Activated CD8-positive, alpha-beta memory T cell treated with anti-CD3 and anti-CD28 coated beads for 4 hours (primary cell): Measurements from ENCODE around the gene LCE1E.

Experiments
- DNase-seq, 2 donors: peaks; one replicate each; pipeline ENCODE4 v3.0.0-alpha.2; 2020; ENCODE audit warnings: low read depth in 2 of 2

Gene LCE1E, protein sequence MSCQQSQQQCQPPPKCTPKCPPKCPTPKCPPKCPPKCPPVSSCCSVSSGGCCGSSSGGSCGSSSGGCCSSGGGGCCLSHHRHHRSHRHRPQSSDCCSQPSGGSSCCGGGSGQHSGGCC

DNA sequence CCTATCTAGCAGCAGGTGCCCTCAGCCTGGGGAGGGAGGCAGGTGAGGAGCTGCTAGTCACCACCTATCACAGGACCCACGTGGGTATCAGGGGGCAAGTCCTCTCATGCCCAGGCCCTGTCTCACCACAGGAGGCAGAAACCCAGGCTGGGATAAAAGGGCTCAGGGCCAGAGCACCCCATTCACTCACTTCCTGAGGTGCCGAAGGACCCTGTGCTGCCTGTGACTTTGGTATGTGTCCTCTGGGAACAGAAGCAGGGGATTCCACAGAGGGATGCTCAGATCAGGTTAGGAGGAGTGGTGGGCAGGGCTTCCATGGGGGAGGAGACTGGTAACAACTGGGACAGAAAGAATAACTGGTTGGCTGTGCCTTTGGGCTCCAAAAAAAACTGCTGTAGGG, at the start of gene LCE1E:
TSS of gene LCE1E (plus strand) at position 181 of the 400 bp plus-strand sequence. CDS start 1,043 bp downstream, outside the sequence.
- no peak for DNase-seq

DNA sequence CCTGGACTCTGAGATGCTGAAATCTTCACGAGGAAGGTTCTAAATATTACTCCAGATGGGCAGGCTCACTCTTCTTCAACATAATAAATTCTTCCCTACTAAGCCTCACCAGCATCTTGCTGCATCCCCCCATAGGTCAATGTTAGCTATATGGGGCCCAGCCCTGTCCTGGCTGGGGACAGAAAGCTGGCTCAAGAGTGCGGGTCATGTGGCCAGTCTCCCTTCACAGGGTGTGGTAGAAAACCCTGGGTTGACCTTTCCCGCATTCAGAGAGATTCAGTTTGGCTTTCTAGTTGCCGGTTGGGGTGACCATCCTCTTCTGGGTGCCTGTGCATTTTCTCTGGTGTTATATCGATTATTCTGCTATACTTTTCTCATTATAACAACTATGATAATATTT, 48.1 kb upstream of the LCE1E start:
- no peak for DNase-seq

DNA sequence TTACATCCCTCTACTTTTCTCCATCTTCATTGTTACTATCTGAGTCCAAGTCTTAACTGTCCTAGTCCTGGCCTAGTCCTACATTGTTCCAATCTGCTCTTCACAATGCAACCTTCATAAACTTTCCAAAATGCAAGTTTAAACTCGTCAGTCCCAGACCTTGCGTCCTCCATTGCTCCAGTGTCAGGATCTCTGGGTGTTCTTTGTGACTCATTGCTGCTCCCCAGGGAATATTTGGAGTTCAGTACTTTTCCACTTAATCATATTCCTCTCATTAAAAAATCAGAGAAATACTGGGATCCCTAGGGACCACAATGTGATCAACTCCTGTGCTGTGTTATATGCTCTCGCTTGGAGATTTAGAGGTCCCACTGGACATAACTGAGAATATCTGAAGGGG, 46.2 kb upstream of the LCE1E start:
- no peak for DNase-seq

DNA sequence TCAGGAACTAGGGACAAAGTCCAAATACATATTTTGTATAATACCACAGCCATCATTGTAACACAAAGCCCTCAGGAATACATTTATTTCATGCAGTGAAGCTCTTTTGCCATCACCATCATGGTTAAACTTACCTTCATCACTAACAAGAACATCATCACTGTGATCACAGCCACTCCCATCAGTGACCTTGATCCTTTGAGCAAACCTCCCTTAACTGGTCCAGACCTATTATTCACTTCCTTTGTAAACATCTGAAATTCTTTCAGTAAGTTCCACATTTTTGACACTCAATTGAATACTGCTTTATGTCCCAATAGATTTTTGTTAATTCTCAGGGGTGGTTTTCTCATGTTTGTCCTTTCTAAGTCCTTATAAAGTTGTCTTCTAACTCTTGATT, 44.4 kb upstream of the LCE1E start:
- DNase-seq, result no peak

DNA sequence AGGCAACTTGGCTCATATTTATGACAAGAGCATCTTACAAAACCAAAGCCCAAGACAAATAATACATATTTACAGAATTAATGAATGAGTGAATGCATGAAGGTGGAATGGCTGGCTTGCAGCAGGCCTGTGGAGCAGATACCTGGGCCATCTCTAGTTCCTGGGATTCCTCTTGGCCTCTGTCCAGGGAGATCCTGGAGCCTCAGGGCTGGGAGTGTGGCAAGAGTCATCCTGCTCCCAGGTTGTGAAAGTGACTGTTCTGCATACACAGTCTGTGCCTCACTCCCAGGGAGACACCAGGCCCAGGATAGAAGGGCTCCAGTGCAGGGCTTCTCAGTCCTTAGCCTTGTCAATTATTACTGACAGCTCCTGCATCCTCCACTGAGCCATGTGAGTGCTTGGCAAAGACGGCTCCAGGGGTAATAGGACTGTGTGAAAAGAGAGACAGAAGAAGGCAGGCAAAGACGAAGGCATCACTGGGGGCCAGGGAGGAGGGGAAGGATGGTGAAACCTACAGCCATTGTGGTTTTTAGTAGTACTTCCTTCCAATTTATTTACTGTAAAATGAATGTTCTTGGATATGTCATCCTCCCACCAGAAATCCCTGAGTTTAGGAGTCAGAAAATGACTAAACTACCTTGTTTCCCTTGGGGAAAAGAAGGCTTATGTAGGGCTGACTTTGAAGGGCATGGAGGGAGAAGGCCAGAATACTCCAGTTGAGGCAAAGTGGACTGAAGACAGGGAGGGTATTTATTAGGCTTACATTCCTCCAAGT, 42.5 kb upstream of the LCE1E start:
- DNase-seq, result no peak

DNA sequence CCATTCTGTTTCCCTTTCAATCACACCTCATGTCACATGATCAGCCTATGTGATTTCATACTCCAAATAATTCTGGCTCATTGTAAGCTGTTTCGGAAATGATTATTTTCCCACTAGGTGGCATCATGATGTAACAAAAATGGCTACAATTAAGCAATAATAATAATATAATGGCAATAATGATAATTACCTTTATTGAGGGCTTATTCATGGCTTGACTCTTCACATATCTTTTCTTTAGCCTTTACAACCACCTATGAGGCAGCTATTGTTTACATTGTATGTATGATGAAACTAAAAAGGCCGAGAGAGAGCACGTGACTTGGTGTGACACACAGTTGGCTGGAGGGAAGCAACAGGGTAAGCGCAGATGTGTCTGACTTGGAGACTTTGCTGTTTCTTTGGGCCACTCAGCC, 40.8 kb upstream of the LCE1E start:
- no peak for DNase-seq

DNA sequence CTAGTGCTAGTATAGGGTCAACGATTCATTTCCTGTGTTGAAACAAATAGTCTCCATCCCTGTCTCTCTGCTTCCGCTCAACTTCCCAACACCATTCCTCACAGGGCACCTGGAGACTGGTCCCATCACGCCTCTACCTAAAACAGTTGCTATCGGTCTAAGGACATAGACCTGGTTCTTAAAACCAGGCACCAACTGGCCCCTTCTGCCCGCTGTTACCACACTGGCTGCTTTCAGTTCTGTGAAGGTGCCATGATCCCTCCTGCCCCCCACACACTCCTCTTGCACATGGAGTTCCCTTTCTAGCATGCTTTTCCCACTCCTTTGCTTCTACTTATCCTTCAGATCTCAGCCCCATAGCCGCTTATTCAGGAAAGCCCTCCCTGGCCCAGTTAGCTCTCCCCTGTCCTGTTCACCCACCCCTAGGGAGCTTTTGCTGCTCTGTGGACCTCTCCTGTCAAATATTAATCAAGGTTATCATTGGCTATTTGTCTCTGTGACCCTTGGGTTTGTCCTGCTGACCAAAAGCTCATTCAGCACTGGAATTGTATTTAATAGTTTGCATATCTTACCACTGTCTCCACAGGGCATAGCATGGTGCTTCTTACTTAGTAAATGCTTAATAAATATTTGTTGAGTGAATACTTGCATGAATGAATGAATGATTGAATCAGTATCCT, 40.2 kb upstream of the LCE1E start:
- no peak for DNase-seq

DNA sequence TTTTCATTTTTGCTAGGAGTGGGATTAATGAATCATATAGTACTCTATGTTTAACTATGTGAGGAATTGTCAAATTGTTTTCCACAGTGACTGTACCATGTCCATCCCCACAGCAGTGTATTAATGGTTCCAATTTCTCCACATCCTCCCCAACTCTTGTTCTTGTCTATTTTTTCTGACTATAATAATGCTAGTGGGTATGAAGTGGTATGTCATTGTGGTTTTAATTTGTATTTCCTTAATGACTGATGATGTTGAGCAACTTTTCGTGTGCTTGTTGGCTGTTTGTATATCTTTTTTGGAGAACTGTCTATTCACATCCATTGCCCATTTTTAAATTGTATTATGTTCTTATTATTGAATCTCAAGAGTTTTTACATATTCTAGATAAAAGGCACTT, 38.2 kb upstream of the LCE1E start:
- no peak for DNase-seq

DNA sequence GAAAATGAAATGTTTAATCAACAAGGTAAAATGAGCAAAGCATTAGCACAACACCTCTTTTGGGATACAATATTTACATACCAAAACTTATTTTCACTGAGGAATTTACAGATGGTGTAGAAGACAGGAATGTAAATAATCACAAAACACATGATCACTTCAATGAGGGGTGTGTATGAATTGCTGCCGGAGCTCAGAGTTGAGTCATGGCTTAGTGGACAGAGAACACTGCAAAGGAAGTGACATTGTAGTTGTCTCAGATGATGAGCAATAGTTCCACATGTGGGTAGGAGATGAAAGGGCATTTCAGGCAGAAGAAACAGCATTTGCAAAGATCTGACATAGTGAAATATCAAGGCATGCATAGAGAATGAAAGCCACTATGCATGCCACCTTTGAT, 33.8 kb upstream of the LCE1E start:
- DNase-seq, result no peak

DNA sequence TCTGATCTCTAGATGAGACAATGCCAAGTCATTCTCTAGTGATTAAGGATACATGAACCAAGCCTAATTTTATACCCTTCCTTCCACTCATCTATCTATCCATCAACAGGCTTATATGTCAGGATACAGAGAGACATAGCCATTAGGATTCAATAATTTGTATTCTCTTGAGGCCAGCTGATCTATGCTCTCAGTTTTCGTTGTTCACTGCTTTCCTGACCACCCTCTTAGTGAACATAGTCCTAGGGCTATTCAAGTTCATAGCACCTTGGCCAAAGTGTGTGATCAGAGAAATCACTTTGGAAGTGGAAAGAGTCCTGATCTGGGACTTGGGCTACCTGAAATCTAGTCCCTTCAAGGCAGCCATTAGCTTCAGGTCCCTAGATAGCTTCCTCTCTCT, 32.5 kb upstream of the LCE1E start:
- no peak for DNase-seq

DNA sequence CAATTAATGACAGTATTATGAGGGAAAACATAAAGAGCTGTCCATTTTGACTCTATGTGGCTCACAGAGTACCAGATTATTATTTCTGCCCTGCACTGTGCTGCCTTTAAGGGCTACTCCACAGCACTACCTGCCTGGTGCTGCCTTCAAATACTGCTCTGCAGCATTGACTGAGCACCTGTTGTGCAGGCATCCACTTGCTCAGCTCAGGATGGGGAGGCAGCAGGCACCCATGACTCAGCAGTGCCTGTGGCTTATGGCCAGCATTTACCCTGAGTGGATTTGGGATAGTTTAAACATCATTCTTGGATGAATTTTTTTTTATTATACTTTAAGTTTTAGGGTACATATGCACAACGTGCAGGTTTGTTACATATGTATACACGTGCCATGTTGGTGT, 29.2 kb upstream of the LCE1E start:
- DNase-seq, result no peak

DNA sequence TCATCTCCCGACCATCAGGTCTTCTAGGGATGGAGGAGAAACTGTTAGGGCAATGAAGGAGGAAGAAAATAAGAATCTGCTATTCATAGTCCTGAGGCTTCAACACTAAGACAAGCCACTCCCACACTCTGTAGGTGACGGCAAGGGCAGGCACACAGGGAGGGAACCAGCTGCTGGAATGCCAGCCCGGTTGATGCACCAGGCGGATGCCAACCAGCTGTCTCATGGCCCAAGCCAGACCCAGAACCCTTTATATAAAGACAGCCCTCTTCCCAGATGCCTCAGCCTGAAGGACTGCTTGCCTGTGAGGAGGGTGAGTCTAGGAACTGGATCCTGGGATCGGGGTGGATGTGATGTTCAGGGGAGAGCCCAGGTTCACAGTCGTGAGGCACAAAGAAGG, 28.3 kb upstream of the LCE1E start, which contains the start of gene KPRP:
TSS of gene KPRP (plus strand) at position 279 of the 400 bp plus-strand sequence. CDS start 1,564 bp downstream, outside the sequence.
- no peak for DNase-seq

DNA sequence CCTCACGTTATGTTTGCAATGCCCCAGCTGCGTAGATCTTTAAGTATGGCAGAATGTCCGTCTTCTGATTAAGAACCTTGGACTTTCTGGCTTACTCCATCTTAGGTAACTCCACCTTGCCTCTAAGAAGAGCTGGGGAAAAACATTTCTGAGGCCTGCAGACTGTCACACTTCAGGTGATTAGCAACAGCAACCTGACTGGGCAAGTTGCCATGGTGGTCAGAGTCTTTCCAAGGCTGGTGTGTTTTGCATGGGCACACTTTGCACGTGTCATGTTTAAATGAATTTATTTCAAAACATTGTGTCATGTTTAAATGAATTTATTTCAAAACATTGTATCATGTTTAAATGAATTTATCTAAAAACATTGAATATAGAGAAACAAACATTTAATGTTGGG, 27.4 kb upstream of the LCE1E start:
- no peak for DNase-seq

DNA sequence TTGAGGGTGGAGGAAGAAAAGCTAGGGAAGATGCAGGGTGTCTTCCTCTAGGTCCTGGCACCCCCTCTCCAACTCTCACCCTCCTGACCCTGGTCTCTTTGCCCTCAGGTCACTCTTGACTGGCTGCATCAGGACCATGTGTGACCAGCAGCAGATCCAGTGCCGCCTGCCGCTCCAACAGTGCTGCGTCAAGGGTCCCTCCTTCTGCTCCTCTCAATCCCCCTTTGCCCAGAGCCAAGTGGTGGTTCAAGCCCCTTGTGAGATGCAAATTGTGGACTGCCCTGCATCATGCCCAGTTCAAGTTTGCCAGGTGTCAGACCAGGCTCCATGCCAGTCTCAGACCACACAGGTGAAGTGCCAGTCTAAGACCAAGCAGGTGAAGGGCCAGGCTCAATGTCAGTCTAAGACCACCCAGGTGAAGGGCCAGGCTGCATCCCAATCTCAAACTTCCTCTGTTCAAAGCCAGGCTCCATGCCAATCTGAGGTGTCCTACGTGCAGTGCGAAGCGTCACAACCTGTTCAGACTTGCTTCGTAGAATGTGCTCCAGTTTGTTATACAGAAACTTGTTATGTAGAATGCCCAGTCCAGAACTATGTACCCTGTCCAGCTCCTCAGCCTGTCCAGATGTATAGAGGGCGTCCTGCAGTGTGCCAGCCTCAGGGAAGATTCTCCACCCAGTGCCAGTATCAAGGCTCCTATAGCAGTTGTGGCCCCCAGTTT, 26.4 kb upstream of the LCE1E start:
- DNase-seq, result no peak

DNA sequence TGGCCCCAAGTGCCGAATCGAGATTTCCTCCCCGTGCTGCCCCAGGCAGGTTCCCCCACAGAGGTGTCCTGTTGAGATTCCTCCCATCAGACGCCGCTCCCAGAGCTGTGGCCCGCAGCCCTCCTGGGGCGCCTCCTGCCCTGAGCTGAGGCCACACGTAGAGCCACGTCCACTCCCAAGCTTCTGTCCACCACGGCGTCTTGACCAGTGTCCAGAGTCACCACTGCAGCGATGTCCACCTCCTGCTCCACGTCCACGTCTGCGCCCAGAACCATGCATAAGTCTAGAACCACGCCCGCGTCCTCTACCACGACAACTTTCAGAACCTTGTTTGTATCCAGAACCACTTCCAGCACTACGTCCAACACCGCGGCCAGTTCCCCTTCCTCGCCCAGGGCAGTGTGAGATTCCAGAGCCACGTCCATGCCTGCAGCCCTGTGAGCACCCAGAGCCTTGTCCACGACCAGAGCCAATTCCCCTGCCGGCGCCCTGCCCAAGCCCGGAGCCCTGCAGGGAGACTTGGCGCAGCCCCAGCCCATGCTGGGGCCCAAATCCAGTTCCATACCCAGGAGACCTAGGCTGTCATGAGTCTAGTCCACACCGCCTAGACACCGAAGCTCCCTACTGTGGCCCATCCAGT, 25.4 kb upstream of the LCE1E start:
- no peak for DNase-seq

DNA sequence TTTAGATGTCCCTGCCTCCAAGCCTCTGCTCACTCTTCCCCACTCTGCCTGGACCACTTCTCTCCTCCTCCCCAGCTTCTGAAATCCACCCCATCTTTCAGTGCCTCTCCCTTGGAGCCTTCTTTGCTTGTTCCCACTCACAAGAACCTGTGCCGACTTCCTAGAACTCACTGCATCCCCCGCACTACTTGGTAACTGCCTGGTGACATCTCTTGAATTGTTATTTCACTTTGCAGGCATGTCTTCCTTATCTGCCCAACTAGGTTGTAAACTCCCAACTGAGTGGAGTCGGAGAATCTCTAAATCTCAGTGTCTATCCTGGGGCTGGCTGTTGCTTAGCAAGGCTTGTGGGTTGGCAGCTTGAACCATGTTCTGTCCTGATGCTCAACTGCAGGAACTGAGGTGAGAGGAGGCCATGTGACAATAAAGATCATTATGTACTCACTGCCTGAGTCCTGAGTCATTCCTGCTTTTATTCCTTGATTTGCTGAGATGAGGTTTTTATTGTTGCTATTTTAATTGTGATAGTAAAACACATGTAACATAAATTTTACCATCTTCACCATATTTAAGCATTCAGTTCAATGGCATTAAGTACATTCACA, 24.3 kb upstream of the LCE1E start:
- DNase-seq, result no peak

DNA sequence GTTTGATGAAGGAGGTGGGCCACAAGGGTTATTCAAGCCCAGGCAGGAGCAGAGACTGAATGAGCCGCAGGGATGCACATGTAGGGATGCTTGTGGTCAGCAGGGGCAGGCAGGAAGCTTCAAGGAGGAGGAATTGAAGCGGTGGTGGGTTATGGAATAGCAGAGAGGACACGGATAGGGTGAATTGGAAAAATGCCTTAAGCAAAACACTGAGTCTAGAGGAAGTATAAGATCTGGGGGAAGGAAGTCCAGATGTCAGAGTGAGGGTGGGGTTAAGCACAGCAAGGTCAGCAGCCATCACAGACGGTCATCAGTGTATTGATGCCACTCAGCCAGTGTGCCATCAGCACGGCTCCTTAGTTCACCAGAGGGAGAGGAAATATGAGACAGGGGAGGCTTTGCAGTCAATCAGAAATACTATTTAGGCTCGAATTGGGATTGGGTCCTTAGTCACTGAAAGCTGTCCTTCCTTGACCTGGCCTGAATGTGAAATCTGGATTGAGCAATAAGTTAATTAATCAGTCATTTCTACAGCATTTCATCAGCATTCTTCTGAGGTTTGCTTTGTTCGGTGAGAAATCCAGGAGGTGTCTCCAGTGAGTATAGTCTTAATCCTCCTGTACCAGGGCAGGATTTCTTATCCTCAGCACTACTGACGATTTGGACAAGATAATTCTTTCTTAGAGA, 17.1 kb upstream of the LCE1E start:
- DNase-seq, result no peak

DNA sequence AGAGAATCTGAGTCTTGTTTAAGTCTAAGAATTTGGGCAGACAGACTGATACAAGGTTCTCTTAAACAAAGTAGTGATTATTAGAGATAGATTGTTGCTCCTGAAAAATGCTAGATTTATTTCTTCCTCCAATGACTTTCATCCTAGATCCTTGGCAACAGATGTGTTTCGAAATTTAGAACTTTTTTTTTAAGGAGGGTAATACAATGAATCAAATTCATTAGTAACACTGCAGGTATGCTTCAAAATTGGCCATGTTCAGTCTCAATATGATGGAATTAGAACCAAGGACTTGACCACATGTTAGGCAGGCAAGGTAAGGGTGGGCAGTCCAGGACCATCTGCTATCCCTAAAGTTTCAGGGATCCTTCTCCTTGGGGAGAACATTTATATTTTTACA, 15.6 kb upstream of the LCE1E start:
- no peak for DNase-seq

DNA sequence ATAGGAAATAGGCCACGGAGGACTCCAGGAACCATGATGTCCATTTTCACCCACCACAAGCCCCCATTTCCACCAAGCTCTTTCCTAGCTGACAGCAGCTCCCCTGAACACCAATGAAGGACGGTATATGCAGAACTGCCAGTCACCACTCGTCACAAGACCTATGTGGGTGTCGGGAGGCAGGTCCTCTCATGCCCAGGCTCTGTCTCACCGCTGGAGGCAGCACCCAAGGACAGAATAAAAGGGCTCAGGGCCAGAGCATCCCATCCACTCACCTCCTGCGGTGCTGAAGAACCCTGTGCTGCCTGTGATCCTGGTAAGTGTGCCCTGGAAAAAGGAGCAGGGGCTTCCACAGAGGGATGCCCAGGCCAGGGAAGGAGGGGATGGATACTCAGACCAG, 11.2 kb upstream of the LCE1E start, which contains the start of gene LCE1F:
TSS of gene LCE1F (plus strand) at position 266 of the 400 bp plus-strand sequence. CDS start 1,232 bp downstream, outside the sequence.
- DNase-seq, result no peak

DNA sequence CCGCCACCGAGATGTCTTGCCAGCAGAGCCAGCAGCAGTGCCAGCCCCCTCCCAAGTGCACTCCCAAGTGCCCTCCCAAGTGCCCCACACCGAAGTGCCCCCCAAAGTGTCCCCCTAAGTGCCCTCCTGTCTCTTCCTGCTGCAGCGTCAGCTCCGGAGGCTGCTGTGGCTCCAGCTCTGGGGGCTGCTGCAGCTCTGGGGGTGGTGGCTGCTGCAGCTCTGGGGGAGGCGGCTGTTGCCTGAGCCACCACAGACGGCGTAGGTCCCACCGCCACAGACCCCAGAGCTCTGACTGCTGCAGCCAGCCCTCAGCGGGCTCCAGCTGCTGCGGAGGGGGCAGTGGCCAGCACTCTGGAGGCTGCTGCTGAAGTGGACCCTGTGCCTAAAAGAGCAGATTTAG, 9.7 kb upstream of the LCE1E start:
- no peak for DNase-seq
